GM10248 (cell line): ENCODE data around the gene TLE4.
"Not testable (repeated sequence)": the region's sequence is repeated elsewhere in the genome, so short reads cannot be mapped to it uniquely, and the experiment has no call there.

Experiments used
- CTCF ChIA-PET: fragments of 300-600 bp; sonication (Branson Sonifier 250); formaldehyde crosslinking; extraction: SDS; loops from one replicate; lab custom pipeline; 2021; ENCODE audit warnings: antibody characterized with exemption; lab: Yijun Ruan, JAX
- POLR2A ChIA-PET: fragments of 350-650 bp; sonication (Branson Sonifier 250); formaldehyde crosslinking; extraction: SDS; loops from one replicate; lab custom pipeline; 2020; ENCODE audit warnings: antibody characterized with exemption; lab: Yijun Ruan, JAX
- DNase-seq: peaks from one replicate; pipeline ENCODE4 v3.0.0; 2012; ENCODE audit errors: extremely low spot score
- TF ChIP-seq, protein P1 (sequence below): IDR thresholded peaks from 2 replicates; pipeline ENCODE4 v1.5.1; 2012; ENCODE audit warnings: mild to moderate bottlenecking, low read depth; ENCODE audit errors: extremely low read depth, missing control alignments, control extremely low read depth

The TLE4 gene

DNA sequence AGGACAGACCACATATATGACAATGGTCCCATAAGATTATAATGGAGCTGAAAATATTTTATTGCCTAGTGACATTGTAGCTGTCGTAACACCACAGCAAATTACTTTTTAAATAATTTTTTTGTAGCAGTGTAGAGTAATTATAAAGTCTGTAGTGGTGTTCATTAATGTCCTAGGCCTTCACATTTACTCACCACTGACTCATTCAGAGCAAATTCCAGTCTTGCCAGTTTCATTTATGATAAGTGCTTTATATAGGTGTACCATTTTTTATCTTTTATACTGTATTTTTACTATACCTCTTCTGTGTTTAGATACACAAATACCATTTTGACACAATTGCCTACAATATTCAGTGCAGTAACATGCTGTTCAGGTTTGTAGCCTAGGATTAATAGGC lies 67.6 kb downstream of the TLE4 start:
- TF ChIP-seq, protein P1, sequence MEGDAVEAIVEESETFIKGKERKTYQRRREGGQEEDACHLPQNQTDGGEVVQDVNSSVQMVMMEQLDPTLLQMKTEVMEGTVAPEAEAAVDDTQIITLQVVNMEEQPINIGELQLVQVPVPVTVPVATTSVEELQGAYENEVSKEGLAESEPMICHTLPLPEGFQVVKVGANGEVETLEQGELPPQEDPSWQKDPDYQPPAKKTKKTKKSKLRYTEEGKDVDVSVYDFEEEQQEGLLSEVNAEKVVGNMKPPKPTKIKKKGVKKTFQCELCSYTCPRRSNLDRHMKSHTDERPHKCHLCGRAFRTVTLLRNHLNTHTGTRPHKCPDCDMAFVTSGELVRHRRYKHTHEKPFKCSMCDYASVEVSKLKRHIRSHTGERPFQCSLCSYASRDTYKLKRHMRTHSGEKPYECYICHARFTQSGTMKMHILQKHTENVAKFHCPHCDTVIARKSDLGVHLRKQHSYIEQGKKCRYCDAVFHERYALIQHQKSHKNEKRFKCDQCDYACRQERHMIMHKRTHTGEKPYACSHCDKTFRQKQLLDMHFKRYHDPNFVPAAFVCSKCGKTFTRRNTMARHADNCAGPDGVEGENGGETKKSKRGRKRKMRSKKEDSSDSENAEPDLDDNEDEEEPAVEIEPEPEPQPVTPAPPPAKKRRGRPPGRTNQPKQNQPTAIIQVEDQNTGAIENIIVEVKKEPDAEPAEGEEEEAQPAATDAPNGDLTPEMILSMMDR, result no peak
- DNase-seq, result no peak
- POLR2A ChIA-PET, result no interaction called here
- CTCF ChIA-PET, result interaction anchor here (1.0 to 2.0 kb wide), 3 partner anchors 17 to 23 kb away, joined by 3 to 5 read pairs (median 3); no protein-coding TSS in a partner anchor

DNA sequence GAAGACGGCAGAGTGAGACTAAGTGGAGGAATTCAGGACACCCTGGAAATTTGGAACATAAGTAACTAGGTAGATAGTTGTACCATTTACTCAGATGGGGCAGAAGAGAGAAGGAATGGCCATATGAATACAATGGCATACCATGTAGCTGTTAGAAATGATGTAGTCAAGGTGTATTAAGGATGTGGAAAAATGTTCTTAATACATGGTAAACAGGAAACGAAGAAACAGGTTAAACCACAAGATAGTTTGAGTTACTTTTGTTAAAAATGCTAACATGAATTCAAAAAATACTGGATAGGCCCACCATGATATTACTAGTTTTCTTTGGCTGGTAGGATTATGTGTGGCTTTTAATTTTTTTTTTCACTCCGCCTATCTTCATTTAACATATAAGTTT lies 68.3 kb downstream of the TLE4 start:
- DNase-seq, POLR2A ChIA-PET: not testable (repeated sequence)
- CTCF ChIA-PET, result interaction anchor here (1.2 to 2.0 kb wide), 2 partner anchors 8 to 22 kb away, joined by 3 to 5 read pairs; no protein-coding TSS in a partner anchor

DNA sequence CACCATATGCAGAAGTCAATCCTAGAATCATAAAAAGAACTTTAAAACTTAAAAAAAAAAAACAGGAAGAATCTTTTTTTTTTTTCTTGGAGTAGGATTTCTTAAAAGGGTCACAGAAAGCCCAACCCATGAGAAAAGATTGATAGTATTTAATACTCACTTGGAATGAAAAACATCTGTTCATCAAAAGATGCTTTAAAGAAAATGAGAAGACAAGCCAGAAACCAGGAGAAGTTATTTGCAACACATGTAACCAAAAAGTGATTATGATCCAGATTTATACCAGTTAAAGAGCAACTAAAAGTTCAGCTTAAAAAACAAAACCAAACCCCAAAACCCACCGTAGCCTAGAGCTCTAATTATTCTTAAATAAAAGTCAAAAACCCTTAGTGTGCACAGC lies 69.3 kb downstream of the TLE4 start:
- TF ChIP-seq, protein P1, result no peak
- no peak for DNase-seq
- POLR2A ChIA-PET, result no interaction called here
- CTCF ChIA-PET, result interaction anchor here (1.0 to 1.2 kb wide), 2 partner anchors 9 to 12 kb away, joined by 3 read pairs; no protein-coding TSS in a partner anchor

DNA sequence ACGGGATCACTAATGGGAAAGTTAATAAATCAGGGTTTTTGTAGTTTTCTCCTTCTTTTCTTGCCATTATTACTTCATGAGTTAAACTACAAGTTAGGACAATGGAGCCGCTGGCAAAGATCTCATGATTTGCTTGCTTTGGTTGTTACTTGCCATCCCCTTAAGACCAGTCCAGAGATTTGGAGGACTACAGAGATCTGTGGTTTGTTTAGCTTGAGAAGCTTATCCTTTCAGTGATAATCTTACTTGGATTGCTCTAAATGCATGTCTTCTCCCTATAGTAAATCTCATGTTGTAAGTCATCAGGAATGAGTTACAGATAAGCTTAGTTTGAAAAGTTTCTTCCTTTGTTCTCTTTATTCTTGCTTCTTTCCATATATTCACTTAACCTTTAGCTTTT lies 70.9 kb downstream of the TLE4 start:
- ChIA-PET POLR2A (no interaction called here), CTCF (interaction anchor here (0.7 to 1.5 kb wide), 2 partner anchors 9 to 30 kb away, joined by 3 to 5 read pairs; no protein-coding TSS in a partner anchor)
- DNase-seq, result no peak
- TF ChIP-seq, protein P1, result no peak

DNA sequence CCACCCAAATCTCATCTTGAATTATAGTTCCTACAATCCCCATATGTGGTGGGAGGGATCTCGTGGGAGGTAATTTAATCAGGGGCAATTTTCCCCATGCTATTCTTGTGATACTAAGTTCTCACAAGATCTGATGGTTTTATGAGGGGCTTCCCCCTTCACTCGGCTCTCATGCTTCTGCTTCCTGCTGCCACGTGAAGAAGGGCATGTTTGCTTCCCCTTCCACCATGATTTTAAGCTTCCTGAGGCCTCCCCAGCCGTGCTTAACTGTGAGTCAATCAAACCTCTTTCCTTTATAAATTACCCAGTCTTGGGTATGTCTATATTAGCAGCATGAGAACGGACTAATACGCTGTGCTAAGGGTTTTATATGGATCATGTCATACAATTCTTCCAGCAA lies 72.3 kb downstream of the TLE4 start:
- POLR2A ChIA-PET, result no interaction called here
- CTCF ChIA-PET, result no interaction called here
- no peak for DNase-seq
- TF ChIP-seq, protein P1, result no peak

DNA sequence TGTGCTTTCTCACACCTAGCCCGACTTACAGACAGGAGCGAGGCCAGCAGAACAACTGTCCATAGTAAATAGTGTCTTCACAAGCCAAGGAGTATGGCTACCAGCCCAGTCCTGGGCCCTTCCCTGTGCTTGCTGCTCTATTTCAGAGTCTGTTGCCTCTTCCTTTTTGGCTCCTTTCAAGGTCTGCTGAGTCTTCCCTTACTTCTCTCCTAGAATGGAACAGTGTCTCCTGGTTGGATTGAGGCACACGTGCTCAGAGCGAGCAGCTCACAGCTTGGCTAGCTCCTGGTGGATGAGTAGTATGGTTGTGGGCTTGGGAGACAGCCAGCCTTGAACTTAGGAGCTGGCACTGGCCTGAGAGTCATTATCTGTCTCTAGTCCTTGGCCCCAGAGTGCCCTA lies 72.8 kb downstream of the TLE4 start:
- CTCF ChIA-PET, result interaction anchor here (1.2 kb wide), 1 partner anchor 16 kb away, joined by 3 read pairs; no protein-coding TSS in a partner anchor
- DNase-seq, result no peak
- TF ChIP-seq, protein P1, result no peak
- POLR2A ChIA-PET, result no interaction called here

DNA sequence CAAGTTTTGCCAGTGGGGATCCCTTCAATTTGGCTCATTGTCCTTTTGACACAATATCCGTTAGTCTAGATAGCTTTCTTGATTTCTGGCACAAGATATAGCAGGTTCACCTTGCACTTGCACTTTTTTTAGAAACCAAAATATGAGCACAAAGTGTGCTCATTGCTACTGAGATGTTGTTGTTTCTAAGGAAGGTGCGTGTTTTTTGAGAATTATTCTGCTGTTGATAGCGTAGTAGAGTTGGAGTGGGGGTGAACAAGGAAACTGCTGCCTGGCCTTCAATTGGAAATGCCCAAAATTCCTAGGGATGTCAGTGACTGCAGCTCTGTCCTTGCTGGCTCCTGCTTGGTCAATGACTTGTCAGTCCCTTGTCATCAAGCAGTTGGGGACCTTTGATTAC lies 73.3 kb downstream of the TLE4 start:
- DNase-seq, result no peak
- CTCF ChIA-PET, result interaction anchor here (1.2 kb wide), 1 partner anchor 16 kb away, joined by 3 read pairs; no protein-coding TSS in a partner anchor
- TF ChIP-seq, protein P1, result no peak
- POLR2A ChIA-PET, result no interaction called here
